B cell (primary cell): Measurements from ENCODE around the gene SPEG.

ENCODE experiments used
- CTCF ChIP-seq: fragments of 200-600 bp; IDR thresholded peaks from one replicate; pipeline ENCODE4 v1.8.0; 2022; ENCODE audit warnings: antibody characterized with exemption, mild to moderate bottlenecking
- EZH2 ChIP-seq: IDR thresholded peaks from 2 replicates; pipeline ENCODE4 v1.6.1; 2012; ENCODE audit warnings: borderline replicate concordance, low read depth, mild to moderate bottlenecking, moderate library complexity, low read length; ENCODE audit not compliant: insufficient read depth, poor library complexity, severe bottlenecking

- TF ChIP-seq CTCF (no peak), EZH2 (no peak)
Measured at GRCh38 chr2:219483451-219484342, 49.1 kb downstream of the SPEG start.
